Calu3 (cell line): Measurements from ENCODE around the gene ARHGEF12. TPM values are rescaled to one million over a fixed set of nuclear protein-coding genes. Genes with fewer than 3 reads are reported as not detected.

Experiments used
- BruUV-seq: library from RNA; stranded (reverse); fragments of 400-500 nt; replicated peaks from 2 replicates; lab custom pipeline; 2021; lab: Mats Ljungman, UMichigan
- CTCF ChIA-PET: fragments of 300-600 bp; sonication (Branson Sonifier 250); formaldehyde crosslinking; loops from one replicate; lab custom pipeline; 2022; ENCODE audit warnings: antibody characterized with exemption; lab: Charles Lee
- DNase-seq: peaks from one replicate; pipeline ENCODE4 v3.0.0; 2022
- H3K27ac Mint-ChIP-seq: one replicate; pipeline ENCODE4 v1.8.0; 2022; ENCODE audit warnings: mixed read lengths; ENCODE audit not compliant: unreplicated experiment
- H3K27me3 Mint-ChIP-seq: one replicate; pipeline ENCODE4 v1.8.0; 2022; ENCODE audit warnings: mixed read lengths; ENCODE audit not compliant: unreplicated experiment
- H3K36me3 Mint-ChIP-seq: one replicate; pipeline ENCODE4 v1.8.0; 2022; ENCODE audit warnings: mild to moderate bottlenecking, moderate library complexity, mixed read lengths; ENCODE audit not compliant: insufficient read depth, unreplicated experiment
- H3K4me1 Mint-ChIP-seq: one replicate; pipeline ENCODE4 v1.8.0; 2022; ENCODE audit warnings: mild to moderate bottlenecking, low read depth, mixed read lengths; ENCODE audit not compliant: unreplicated experiment
- H3K4me3 Mint-ChIP-seq: one replicate; pipeline ENCODE4 v1.8.0; 2022; ENCODE audit warnings: mild to moderate bottlenecking, low read depth, moderate library complexity, mixed read lengths; ENCODE audit not compliant: unreplicated experiment
- H3K9me3 Mint-ChIP-seq: one replicate; pipeline ENCODE4 v1.8.0; 2022; ENCODE audit warnings: low read depth, mixed read lengths; ENCODE audit not compliant: unreplicated experiment
- CTCF ChIP-seq: fragments of 200-600 bp; IDR thresholded peaks from one replicate; pipeline ENCODE4 v1.8.0; 2022; ENCODE audit warnings: antibody characterized with exemption; ENCODE audit not compliant: unreplicated experiment
- intact Hi-C: fragments of 100-400 bp; cut with micrococcal nuclease; formaldehyde crosslinking; loops from one replicate; pipeline ENCODE4 v1.10.0; 2022; ENCODE audit not compliant: unreplicated experiment
- total RNA-seq: library from RNA; stranded (reverse); gene quantifications from 2 replicates; pipeline ENCODE4 v1.2.3, GENCODE V29; 2022

Gene ARHGEF12
- total RNA-seq, 1 experiment from 2014 or later, result 50.0 TPM

GRCh38 chr11:120526241-120526640 is 190.0 kb downstream of the ARHGEF12 start:
- Mint-ChIP-seq H3K36me3 (no peaks in the 10 kb centered on the region), H3K9me3 (no peaks in the 10 kb centered on the region), H3K27me3 (peaks cover 75% of the 10 kb centered on the region), H3K4me3 (no peak overlapping the region), H3K4me1 (no peaks in the 10 kb centered on the region), H3K27ac (no peak overlapping the region)
- no peak for TF ChIP-seq CTCF
- no TSS peak for BruUV-seq
- intact Hi-C loops, result no loop called here
- DNase-seq, result no peak
- CTCF ChIA-PET, result interaction anchor here (0.6 kb wide), 1 partner anchor 1493 kb away, joined by 3 read pairs; no protein-coding TSS in a partner anchor

DNA sequence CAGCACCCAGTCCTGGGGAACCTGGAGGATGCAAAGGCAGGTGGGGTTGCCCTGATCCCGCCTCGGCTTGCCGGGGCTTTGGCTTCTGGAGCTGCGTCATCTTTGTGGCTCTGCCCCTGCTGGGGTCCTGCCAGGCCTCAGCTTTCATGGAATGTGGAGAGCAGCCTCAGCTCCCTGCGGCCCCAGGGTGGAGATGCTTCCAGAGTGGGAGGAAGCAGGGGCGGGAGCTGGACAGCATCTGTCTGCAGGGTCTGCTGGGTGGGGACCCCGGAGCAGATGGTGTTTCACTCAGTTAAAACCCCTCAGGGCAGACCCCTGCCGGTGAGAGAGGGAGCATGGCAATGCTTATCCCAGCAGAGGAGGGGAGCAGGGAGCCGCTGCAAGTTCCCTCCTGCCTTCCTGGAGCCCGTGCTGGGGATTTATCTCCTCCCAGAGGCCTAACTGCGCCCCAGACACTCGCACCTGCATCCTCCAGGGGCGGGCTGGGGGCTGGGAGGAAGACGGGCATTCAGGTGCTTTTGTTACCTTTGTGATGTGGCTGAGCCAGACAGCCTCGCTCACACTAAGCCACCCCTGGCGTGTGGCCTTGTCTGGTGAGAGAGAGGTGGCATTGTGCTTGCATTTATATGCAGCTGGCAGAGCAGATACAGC is 191.0 kb downstream of the ARHGEF12 start:
- CTCF ChIA-PET, result no interaction called here
- TF ChIP-seq CTCF, result no peak
- Mint-ChIP-seq H3K27me3 (peaks cover 75% of the 10 kb centered on the region), H3K9me3 (no peaks in the 10 kb centered on the region), H3K36me3 (no peaks in the 10 kb centered on the region), H3K4me3 (no peak overlapping the region), H3K4me1 (peaks cover under 1% of the 10 kb centered on the region), H3K27ac (no peak overlapping the region)
- no TSS peak for BruUV-seq
- no peak for DNase-seq
- intact Hi-C loops, result no loop called here

GRCh38 chr11:120528749-120529148 is 192.5 kb downstream of the ARHGEF12 start:
- no peaks in the 10 kb centered on the region for H3K9me3 Mint-ChIP-seq
- peaks cover 9% of the 10 kb centered on the region for H3K4me1 Mint-ChIP-seq
- H3K36me3 Mint-ChIP-seq, result no peaks in the 10 kb centered on the region
- no TSS peak for BruUV-seq
- CTCF ChIA-PET, result no interaction called here
- no peak overlapping the region for H3K4me3 Mint-ChIP-seq
- TF ChIP-seq CTCF, result no peak
- DNase-seq, result no peak
- H3K27ac Mint-ChIP-seq, result no peak overlapping the region
- intact Hi-C loops, result no loop called here
- H3K27me3 Mint-ChIP-seq, result peaks cover 75% of the 10 kb centered on the region

DNA sequence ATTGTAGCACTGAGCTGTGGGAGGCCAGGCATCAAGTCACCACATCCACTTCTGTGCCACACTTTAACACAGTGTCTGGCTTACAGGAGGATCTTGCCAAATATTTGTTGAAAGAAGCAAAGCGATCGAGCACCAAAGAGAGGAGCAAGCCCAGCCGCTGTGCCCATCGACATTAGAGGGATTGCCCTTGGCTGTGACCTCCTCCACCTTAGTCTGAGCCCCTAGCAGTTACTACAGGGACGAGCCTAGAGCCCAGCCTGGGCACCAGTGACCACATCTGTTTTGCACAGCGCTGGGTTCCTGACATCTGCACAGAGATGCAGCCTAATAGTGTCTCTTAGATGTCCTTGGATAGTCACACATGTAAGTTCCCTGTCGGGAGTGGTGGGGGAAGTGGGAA is 193.0 kb downstream of the ARHGEF12 start:
- TF ChIP-seq CTCF, result no peak
- Mint-ChIP-seq H3K4me1 (peaks cover 9% of the 10 kb centered on the region), H3K4me3 (no peak overlapping the region), H3K27me3 (peaks cover 75% of the 10 kb centered on the region), H3K9me3 (no peaks in the 10 kb centered on the region), H3K36me3 (no peaks in the 10 kb centered on the region), H3K27ac (no peak overlapping the region)
- no TSS peak for BruUV-seq
- DNase-seq, result no peak
- CTCF ChIA-PET, result no interaction called here
- intact Hi-C loops, result no loop called here
